ENCODE measurements around the gene OR4K14. TPM values are rescaled to one million over a fixed set of nuclear protein-coding genes. Genes with fewer than 3 reads are reported as not detected.

Gene OR4K14
- total and polyA plus RNA-seq, 4 donors = not detected

- DNase-seq (no peak), ATAC-seq (ENCODE audit: insufficient read depth, low FRiP score) (no peak)
- Histone ChIP-seq H3K9me3 (ENCODE audit: control insufficient read depth in 4 of 4, insufficient read depth in 3 of 4, low read length in 3 of 4) (peaks cover 0 to 3% (median 0%) of the 10 kb centered on the region in 4 donors), H3K36me3 (ENCODE audit: control insufficient read depth in 4 of 4, insufficient read depth in 4 of 4, low read length in 4 of 4) (no peaks in the 10 kb centered on the region), H3K4me3 (no peak overlapping the region), H3K27ac (ENCODE audit: low read depth in 1 of 2, low read length in 1 of 2) (no peak overlapping the region), H3K9ac (ENCODE audit: insufficient read depth in 1 of 2, low read length in 2 of 2) (no peak overlapping the region), H3K4me1 (ENCODE audit: control insufficient read depth in 5 of 5, insufficient read depth in 5 of 5, low read length in 5 of 5) (no peaks in the 10 kb centered on the region), H3K27me3 (ENCODE audit: control insufficient read depth in 3 of 3, insufficient read depth in 3 of 3, low read length in 2 of 3) (no peaks in the 10 kb centered on the region)
- no peak for TF ChIP-seq CTCF (IDR thresholded peaks at IDR 0.05; ENCODE audit: control extremely low read depth, extremely low read depth)
These were observed 11.0 kb downstream of the OR4K14 start for GRCh38 chr14:20008156-20008555.

DNA sequence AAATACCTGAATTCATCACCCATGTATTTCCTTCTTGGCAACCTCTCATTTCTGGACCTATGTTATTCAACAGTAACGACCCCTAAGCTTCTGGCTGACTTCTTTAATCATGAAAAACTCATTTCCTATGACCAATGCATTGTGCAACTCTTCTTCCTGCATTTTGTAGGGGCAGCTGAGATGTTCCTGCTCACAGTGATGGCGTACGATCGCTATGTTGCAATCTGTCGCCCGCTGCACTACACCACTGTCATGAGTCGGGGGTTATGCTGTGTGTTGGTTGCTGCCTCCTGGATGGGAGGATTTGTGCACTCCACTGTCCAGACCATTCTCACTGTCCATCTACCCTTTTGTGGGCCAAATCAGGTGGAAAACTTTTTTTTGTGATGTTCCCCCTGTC is 16.8 kb downstream of the OR4K14 start:
- no peak overlapping the region for H3K4me3 ChIP-seq
- H3K27ac ChIP-seq (ENCODE audit: low read depth in 1 of 2, low read length in 1 of 2) = no peak overlapping the region
- no peaks in the 10 kb centered on the region for H3K36me3 ChIP-seq (ENCODE audit: control insufficient read depth in 4 of 4, insufficient read depth in 4 of 4, low read length in 4 of 4)
- H3K4me1 ChIP-seq (ENCODE audit: control insufficient read depth in 5 of 5, insufficient read depth in 5 of 5, low read length in 5 of 5) = no peaks in the 10 kb centered on the region
- H3K9me3 ChIP-seq (ENCODE audit: control insufficient read depth in 4 of 4, insufficient read depth in 3 of 4, low read length in 3 of 4) = peaks cover 0 to 7% (median 2%) of the 10 kb centered on the region in 4 donors
- no peaks in the 10 kb centered on the region for H3K27me3 ChIP-seq (ENCODE audit: control insufficient read depth in 3 of 3, insufficient read depth in 3 of 3, low read length in 2 of 3)
- DNase-seq (no peak), ATAC-seq (ENCODE audit: insufficient read depth, low FRiP score) (no peak)
- H3K9ac ChIP-seq (ENCODE audit: insufficient read depth in 1 of 2, low read length in 2 of 2) = no peak overlapping the region
- WGBS, 2 donors = 43 to 55% methylated on average over 7 of the region's 7 CpGs
- no peak for TF ChIP-seq CTCF (IDR thresholded peaks at IDR 0.05; ENCODE audit: control extremely low read depth, extremely low read depth)

- no peak for DNase-seq
- ATAC-seq (ENCODE audit: insufficient read depth, low FRiP score) = no peak
- Histone ChIP-seq H3K27ac (ENCODE audit: low read depth in 1 of 2, low read length in 1 of 2) (no peak within 1 kb of the TSS), H3K36me3 (ENCODE audit: control insufficient read depth in 4 of 4, insufficient read depth in 4 of 4, low read length in 4 of 4) (no peaks in the 10 kb centered on the region), H3K9ac (ENCODE audit: insufficient read depth in 1 of 2, low read length in 2 of 2) (no peak within 1 kb of the TSS), H3K4me3 (no peak within 1 kb of the TSS), H3K4me1 (ENCODE audit: control insufficient read depth in 5 of 5, insufficient read depth in 5 of 5, low read length in 5 of 5) (no peaks in the 10 kb centered on the region), H3K9me3 (ENCODE audit: control insufficient read depth in 4 of 4, insufficient read depth in 3 of 4, low read length in 3 of 4) (peaks cover 0 to 5% (median 2%) of the 10 kb centered on the region in 4 donors), H3K27me3 (ENCODE audit: control insufficient read depth in 3 of 3, insufficient read depth in 3 of 3, low read length in 2 of 3) (no peaks in the 10 kb centered on the region)
- TF ChIP-seq CTCF (IDR thresholded peaks at IDR 0.05; ENCODE audit: control extremely low read depth, extremely low read depth) = no peak
These were observed 17.2 kb downstream of the OR4K14 start, which contains the start of gene OR4Q2 for GRCh38 chr14:20001863-20002262. OR4Q2 (plus strand) TSS chr14:20002163.

- H3K9ac ChIP-seq (ENCODE audit: insufficient read depth in 1 of 2, low read length in 2 of 2) = no peak overlapping the region
- H3K4me1 ChIP-seq (ENCODE audit: control insufficient read depth in 5 of 5, insufficient read depth in 5 of 5, low read length in 5 of 5) = no peaks in the 10 kb centered on the region
- DNase-seq (no peak), ATAC-seq (ENCODE audit: insufficient read depth, low FRiP score) (no peak)
- 53 to 63% methylated on average over 2 of the region's 2 CpGs for WGBS, 2 donors
- no peaks in the 10 kb centered on the region for H3K36me3 ChIP-seq (ENCODE audit: control insufficient read depth in 4 of 4, insufficient read depth in 4 of 4, low read length in 4 of 4)
- no peak for TF ChIP-seq CTCF (IDR thresholded peaks at IDR 0.05; ENCODE audit: control extremely low read depth, extremely low read depth)
- no peak overlapping the region for H3K4me3 ChIP-seq
- H3K27me3 ChIP-seq (ENCODE audit: control insufficient read depth in 3 of 3, insufficient read depth in 3 of 3, low read length in 2 of 3) = no peaks in the 10 kb centered on the region
- peaks cover 0 to 20% (median 0%) of the 10 kb centered on the region in 4 donors for H3K9me3 ChIP-seq (ENCODE audit: control insufficient read depth in 4 of 4, insufficient read depth in 3 of 4, low read length in 3 of 4)
- H3K27ac ChIP-seq (ENCODE audit: low read depth in 1 of 2, low read length in 1 of 2) = no peak overlapping the region
These were observed 25.7 kb downstream of the OR4K14 start for GRCh38 chr14:19993438-19993837.

Data from lung (tissue), 12 donors.